ENCODE results near the gene STK39. TPM values are rescaled to one million over a fixed set of nuclear protein-coding genes. Genes with fewer than 3 reads are reported as not detected.

The STK39 gene
- polyA plus RNA-seq, 3 donors = 19.6 to 45.0 (median 33.7) TPM

GRCh38 chr2:167942366-167943081, 304.9 kb downstream of the STK39 start:
- 35 to 55% (median 46%) methylated on average over 3 of the region's 3 CpGs for WGBS, 3 donors
- no peak overlapping the region for H3K27ac ChIP-seq (ENCODE audit: low read depth, low read length)

GRCh38 chr2:167941604-167942003, 305.8 kb downstream of the STK39 start:
- H3K27ac ChIP-seq (ENCODE audit: low read depth, low read length) = no peak overlapping the region
- 91 to 96% (median 92%) methylated on average over 9 of the region's 9 CpGs for WGBS, 3 donors

- 92 to 96% (median 92%) methylated on average over 11 of the region's 11 CpGs for WGBS, 3 donors
- no peak overlapping the region for H3K27ac ChIP-seq (ENCODE audit: low read depth, low read length)
Measured at GRCh38 chr2:167940734-167941507, 306.5 kb downstream of the STK39 start.

GRCh38 chr2:167940346-167940725, 307.1 kb downstream of the STK39 start:
- H3K27ac ChIP-seq (ENCODE audit: low read depth, low read length) = no peak overlapping the region
- 85 to 93% (median 88%) methylated on average over 3 of the region's 3 CpGs for WGBS, 3 donors

GRCh38 chr2:167939514-167940345, 307.7 kb downstream of the STK39 start:
- no peak overlapping the region for H3K27ac ChIP-seq (ENCODE audit: low read depth, low read length)
- WGBS, 3 donors = 64 to 88% (median 73%) methylated on average over 5 of the region's 5 CpGs

- 84 to 96% (median 96%) methylated on average over 1 of the region's 1 CpG for WGBS, 3 donors
- no peak overlapping the region for H3K27ac ChIP-seq (ENCODE audit: low read depth, low read length)
Measured at GRCh38 chr2:167937403-167937802, 310.0 kb downstream of the STK39 start.

GRCh38 chr2:167935803-167936110, 311.6 kb downstream of the STK39 start:
- 87 to 90% (median 89%) methylated on average over 4 of the region's 4 CpGs for WGBS, 3 donors

GRCh38 chr2:167933097-167933814, 314.1 kb downstream of the STK39 start:
- 90 to 92% (median 91%) methylated on average over 4 of the region's 4 CpGs for WGBS, 3 donors
- H3K27ac ChIP-seq (ENCODE audit: low read depth, low read length) = no peak overlapping the region

More at GRCh38 chr2:167935803-167936110, 311.6 kb downstream of the STK39 start:
- no peak overlapping the region for H3K27ac ChIP-seq (ENCODE audit: low read depth, low read length)

- H3K27ac ChIP-seq (ENCODE audit: low read depth, low read length) = no peak overlapping the region
- WGBS, 3 donors = 80 to 88% (median 83%) methylated on average over 4 of the region's 4 CpGs
Measured at GRCh38 chr2:167932123-167932693, 315.2 kb downstream of the STK39 start.

- WGBS, 3 donors = 53 to 76% (median 75%) methylated on average over 3 of the region's 3 CpGs
- H3K27ac ChIP-seq (ENCODE audit: low read depth, low read length) = no peak overlapping the region
Measured at GRCh38 chr2:167929484-167929883, 317.9 kb downstream of the STK39 start.

- WGBS, 3 donors = 47 to 94% (median 86%) methylated on average over 6 of the region's 6 CpGs
Measured at GRCh38 chr2:167928434-167928833, 319.0 kb downstream of the STK39 start.

GRCh38 chr2:167925758-167926157, 321.6 kb downstream of the STK39 start:
- WGBS, 3 donors = 62 to 68% (median 65%) methylated on average over 2 of the region's 2 CpGs
- no peak overlapping the region for H3K27ac ChIP-seq (ENCODE audit: low read depth, low read length)

More at GRCh38 chr2:167928434-167928833, 319.0 kb downstream of the STK39 start:
- H3K27ac ChIP-seq (ENCODE audit: low read depth, low read length) = no peak overlapping the region

- 80 to 98% (median 86%) methylated on average over 4 of the region's 4 CpGs for WGBS, 3 donors
Measured at GRCh38 chr2:167924556-167924955, 322.8 kb downstream of the STK39 start.

GRCh38 chr2:167916756-167917155, 330.6 kb downstream of the STK39 start:
- no peak overlapping the region for H3K27ac ChIP-seq (ENCODE audit: low read depth, low read length)
- WGBS, 3 donors = 79 to 92% (median 90%) methylated on average over 1 of the region's 1 CpG

More at GRCh38 chr2:167924556-167924955, 322.8 kb downstream of the STK39 start:
- no peak overlapping the region for H3K27ac ChIP-seq (ENCODE audit: low read depth, low read length)

- 74 to 86% (median 81%) methylated on average over 3 of the region's 3 CpGs for WGBS, 3 donors
- no peak overlapping the region for H3K27ac ChIP-seq (ENCODE audit: low read depth, low read length)
Measured at GRCh38 chr2:167914969-167915368, 332.4 kb downstream of the STK39 start.

- 55 to 90% (median 68%) methylated on average over 6 of the region's 6 CpGs for WGBS, 3 donors
- no peak overlapping the region for H3K27ac ChIP-seq (ENCODE audit: low read depth, low read length)
Measured at GRCh38 chr2:167908786-167909185, 338.6 kb downstream of the STK39 start.

GRCh38 chr2:167905668-167906067, 341.7 kb downstream of the STK39 start:
- no peak overlapping the region for H3K27ac ChIP-seq (ENCODE audit: low read depth, low read length)
- 87 to 89% (median 89%) methylated on average over 14 of the region's 14 CpGs for WGBS, 3 donors

Measured in adipose tissue (tissue), 3 donors.